NCI-H1092 treated with DMSO at 0.1 percent for 48 hours (cell line): ENCODE measurements around the gene MTA3.
"Not testable (repeated sequence)": the region's sequence is repeated elsewhere in the genome, so short reads cannot be mapped to it uniquely, and the experiment has no call there.

Experiments used
- DNase-seq: peaks from one replicate; lab custom pipeline; 2025; lab: John Stamatoyannopoulos, UW

Gene MTA3

DNA sequence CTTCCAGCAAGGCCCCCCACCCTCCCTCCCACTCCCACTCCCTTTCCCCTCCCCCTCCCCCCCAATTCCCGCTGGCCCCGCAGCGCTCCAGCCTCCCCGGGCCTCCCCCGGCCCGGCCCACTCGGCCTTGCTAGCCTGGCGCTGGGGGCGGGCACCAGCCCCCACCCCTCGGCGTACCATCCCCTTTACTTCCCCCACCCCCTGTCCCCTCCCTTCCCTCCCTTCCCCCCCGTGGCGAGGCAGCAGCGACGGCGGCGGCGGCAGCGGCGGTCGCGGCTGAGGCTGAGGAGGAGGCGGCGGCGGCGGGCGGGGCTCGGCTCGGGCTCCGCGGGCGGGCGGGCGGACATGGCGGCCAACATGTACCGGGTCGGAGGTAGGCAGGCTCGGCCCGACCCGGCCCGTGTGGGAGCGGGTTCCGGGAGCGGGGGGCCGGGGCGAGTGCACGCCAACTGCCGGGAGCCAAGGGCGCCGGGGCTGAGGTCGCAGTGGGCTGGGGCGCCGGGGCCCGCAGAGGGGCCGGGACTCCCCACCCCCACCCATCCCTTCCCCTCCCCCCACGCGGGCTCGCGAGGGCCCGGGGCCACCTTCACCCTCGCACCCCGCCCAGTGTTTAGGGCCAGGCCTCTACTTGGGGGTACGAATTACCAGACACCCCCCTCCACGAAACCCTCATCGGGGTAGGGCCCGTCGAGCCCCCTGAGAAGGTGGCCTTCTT, at the start of gene MTA3:
Gene MTA3 (plus strand): TSS at position 232 of the 715 bp plus-strand sequence. CDS start 114 bp downstream, at position 346.
- peak; percentile 6 for DNase-seq

GRCh38 chr2:42519624-42520023, 48.8 kb upstream of the MTA3 start:
- no peak for DNase-seq

DNA sequence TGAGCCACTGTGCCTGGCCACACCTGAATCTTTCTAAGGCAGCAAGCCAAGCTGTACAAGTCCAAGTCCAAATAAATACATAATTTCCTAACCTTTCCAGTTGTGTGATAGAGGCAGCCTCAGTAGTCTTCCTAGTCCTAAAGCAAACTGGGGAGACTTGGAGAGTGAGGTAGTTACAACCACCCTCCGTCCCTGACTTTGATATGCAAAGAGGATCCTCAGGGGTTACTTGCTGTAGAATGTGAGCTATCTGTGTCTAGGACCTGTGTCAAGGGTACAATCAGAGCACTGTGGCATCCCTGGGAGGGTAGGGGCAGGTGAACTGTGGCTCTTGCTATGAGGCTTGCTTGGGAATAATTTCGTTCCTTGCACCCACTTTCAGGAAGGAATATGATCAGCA, 46.4 kb upstream of the MTA3 start:
- DNase-seq = no peak

DNA sequence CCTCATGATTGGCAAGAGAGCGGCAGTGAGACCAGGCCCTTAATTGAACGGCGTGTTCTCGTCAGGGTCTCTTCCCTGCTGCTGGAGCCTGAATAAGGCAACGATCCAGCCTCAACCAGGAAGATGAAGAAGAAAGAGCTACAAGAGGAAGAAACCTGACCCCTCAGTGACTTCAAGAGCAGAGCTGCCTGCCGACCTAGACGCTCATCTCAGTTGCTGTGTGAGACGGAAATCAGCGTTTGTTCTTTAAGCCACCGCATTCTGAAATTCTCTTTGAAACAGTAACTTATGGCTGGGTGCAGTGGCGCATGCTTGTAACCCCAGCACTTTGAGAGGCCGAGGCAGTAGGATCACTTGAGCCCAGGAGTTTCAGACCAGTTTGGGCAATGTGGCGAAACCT, 45.1 kb upstream of the MTA3 start:
- DNase-seq = no peak

- no peak for DNase-seq
Measured at GRCh38 chr2:42532397-42532796, 36.0 kb upstream of the MTA3 start.

GRCh38 chr2:42537493-42537892, 30.9 kb upstream of the MTA3 start:
- DNase-seq = no peak

DNA sequence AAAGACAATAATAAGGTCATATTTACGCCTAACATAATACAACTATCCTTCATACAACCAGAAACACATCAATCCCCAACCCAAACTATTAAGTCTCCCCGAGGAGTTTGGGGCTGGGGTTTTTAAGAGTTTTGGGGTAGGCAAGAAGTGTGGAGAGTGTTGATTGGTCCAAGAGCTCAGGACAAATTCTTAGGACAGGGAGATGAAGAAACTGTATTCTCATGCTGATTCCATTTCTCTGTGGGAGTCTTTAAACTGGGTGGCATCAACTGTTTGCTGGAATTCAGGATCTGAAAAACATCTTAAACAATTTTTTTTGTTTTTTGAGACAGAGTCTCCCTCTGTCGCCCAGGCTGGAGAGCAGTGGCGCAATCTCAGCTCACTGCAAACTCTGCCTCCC, 25.6 kb upstream of the MTA3 start:
- no peak for DNase-seq

DNA sequence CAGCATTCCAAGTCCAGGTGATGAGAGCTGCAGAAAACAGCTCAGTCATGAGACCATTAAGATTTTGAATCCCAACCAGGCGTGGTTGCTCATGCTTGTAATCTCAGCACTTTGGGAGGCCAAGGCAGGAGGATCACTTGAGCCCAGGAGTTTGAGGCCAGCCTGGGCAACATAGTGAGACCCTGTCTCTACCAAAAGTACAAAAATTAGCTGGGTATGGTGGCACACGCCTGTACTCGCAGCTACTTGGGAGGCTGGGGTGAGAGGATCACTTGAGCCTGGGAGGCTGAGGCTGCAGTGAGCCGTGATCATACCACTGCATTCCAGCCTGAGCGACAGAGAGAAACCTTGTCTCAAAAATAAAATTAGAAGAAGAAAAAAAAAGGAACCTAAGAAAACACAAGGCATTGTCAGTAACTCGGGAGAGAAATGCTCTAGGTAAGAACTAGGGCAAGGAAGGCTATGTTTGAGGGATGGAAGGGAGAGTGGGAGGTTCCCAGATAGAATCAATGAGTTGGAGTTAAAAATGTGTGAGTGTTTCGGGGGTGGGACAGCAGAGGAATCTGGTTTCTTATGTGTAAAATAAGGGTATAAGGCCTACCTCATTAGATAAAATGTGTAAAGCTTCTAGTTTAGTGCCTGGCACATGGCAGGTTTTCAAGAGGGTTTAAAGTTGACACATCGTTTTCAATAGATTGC, 23.3 kb upstream of the MTA3 start:
- no peak for DNase-seq

- no peak for DNase-seq
Measured at GRCh38 chr2:42545841-42546390, 22.5 kb upstream of the MTA3 start.

DNA sequence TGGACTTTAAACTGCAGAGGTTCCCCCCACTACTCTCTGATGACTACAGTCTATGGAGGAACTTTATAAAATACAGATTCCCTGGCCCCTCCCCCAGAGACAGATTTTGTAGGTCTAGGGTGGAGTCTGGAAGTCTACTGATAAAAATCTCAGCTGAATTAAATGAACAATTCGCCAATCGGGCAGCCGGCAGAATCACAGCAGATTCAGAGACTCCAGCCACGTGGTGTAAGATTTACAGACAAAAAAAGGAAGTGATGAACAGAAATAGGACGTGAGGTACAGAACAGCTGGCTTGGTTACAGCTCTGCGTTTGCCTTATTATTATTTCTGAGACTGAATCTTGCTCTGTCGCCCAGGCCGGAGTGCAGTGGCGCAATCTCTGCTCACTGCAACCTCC, 21.4 kb upstream of the MTA3 start:
- DNase-seq = no peak

GRCh38 chr2:42547446-42548295, 20.8 kb upstream of the MTA3 start:
- DNase-seq = no peak

- DNase-seq = no peak
Measured at GRCh38 chr2:42550870-42551269, 17.6 kb upstream of the MTA3 start.

GRCh38 chr2:42554392-42554791, 14.0 kb upstream of the MTA3 start:
- no peak for DNase-seq

DNA sequence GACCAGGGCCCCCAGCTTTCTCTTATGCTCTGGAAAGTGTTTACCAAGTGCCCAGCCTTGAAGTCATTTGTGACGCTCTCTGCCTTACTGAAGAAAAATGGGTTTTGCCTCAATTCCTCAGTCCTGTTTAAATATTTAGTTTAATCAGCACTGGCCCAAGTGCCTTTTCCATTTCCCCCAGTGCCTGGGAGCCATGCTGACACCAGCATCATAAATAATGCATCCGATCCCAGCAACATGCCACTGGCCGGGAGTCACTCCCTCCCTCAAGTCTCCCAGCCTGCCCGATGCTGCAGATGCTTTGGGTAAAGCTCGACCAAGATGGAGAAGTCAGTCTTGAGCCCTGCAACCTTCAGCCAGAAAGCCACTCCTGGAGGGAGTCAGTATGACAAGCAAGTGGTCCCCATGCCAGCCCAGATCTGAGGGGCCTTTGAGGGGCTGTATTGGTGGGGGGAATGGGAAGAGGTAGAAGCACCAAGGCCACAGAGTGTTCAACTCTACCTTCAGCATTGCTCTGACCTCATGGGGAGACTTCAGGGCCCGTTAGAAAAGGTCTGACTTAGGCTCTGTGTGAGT, 12.0 kb upstream of the MTA3 start:
- DNase-seq = no peak

- no peak for DNase-seq
Measured at GRCh38 chr2:42557306-42557705, 11.1 kb upstream of the MTA3 start.

DNA sequence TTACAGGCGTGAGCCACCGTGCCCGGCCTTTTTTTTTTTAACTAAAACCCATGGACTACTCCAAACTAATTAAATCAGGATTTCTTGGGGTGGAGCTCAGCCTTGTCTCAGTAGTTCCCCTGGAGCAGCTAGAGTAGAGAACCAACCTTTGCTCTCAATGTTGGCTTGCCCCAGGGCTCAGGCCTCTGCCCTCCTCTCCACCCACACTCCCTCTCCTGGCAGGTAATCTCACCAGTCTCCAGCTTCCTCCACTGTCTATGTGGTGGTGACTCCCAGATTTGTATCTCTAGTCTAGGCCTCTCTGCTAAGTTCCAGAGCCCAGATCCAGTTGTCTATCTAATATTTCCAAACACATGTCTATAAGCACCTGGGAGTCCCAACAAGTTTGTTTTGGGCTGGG, 9.6 kb upstream of the MTA3 start:
- no peak for DNase-seq

GRCh38 chr2:42560133-42560532, 8.3 kb upstream of the MTA3 start:
- not testable (repeated sequence) for DNase-seq

DNA sequence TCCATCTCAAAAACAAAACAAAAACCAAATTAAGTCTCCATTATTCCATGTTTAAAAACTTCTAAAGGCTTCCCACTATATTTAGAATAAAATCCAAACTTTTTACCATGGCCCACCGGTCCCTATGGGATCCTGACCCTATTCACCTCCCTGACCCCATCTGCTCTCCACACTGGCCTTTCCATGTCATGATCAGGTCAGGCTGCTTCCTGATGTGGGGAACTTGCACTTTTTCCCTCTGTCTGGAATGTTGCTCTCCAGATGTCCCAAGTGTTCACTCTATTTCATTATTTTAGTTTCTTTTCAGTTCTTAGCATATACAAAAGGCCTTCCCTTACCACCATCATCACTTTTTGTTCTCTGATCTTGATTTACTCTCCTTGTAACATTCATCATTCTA, 7.5 kb upstream of the MTA3 start:
- DNase-seq = no peak

DNA sequence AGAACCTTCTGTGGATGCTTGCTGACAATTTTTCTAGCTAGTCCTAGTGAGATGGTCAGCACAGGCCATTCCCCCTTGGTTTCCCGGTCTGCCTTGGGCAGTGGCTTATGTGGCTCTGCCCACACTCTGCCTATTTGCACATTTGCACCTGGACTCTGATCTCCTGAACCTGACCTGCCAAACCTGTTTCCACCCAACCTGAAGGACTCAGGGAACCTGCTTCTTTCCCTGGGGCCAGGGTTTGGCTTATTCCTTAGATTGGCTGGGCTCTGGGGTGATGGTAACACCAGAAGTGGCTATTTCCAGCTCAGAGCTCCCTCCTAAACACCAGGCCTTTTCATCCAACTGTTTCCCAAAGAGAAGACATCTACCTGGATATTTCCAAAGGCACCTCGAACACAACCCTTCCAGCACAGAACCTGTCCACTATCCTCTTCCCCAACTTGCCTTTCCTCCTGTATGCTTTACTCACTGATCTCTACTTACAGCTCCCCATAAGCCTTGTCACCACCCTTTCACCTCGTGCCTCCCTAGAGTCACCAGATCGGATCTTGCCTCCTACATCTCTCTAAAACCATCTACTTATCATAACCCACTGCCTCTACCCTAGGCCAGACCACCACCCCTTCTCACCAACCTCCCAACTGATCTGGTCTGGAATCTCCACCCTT, 5.8 kb upstream of the MTA3 start:
- no peak for DNase-seq

DNA sequence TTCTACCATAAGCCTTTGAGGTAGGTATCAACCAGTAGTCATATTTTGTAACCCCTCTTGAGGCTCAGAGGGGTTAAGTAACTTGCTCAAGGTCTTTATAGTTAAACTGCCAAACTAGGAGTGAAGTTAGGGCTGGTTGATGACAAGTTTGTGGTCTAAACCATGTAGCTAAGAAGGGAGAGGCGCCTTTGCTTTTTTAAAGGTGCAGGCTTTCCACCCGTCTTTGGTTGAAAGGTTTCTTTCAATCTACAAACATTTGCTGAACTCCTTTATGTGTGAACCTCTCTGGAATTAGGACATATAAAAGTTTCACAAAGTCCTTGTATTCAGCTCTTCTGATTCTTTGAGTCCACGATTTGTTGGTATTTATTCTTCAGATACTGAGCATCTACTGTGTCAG, 2.4 kb upstream of the MTA3 start:
- DNase-seq = no peak

DNA sequence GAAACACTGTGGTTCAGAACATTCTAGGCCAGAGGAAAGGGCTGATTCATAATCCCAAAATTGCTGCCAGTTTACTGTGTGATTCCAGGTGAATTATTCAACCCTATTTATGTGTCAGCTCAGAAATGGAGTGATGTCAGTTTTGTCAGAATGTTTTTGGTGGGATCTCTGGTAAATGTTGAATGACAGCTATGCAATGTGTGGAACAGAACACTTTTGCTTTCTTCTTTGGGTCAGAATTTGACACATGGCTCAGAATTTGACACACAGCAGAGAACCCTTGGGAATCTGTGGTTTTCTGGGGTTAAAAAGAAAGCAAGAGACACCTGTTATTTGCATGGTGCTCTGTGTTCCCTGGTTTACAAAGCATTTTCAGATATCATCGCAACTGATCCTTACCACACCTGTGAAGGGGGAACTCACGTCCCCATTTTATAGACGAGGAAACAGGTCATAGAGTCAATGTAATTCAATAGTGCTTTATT, 1.6 kb upstream of the MTA3 start:
- DNase-seq = no peak
